ENCODE data around the gene KCNIP3. TPM values are rescaled to one million over a fixed set of nuclear protein-coding genes. Genes with fewer than 3 reads are reported as not detected.

KCNIP3 gene
- total RNA-seq, 1 donor from 2014 or later = 6.3 TPM

- no peak for TF ChIP-seq CTCF (IDR thresholded peaks at IDR 0.05; ENCODE audit: unreplicated experiment)
- Mint-ChIP-seq H3K4me1 (ENCODE audit: low read depth) (no peaks in the 10 kb centered on the region), H3K9me3 (ENCODE audit: low read depth) (no peaks in the 10 kb centered on the region), H3K27me3 (peaks cover 76% of the 10 kb centered on the region), H3K4me3 (ENCODE audit: low read depth) (no peak overlapping the region), H3K27ac (no peak overlapping the region), H3K36me3 (ENCODE audit: insufficient read depth) (no peaks in the 10 kb centered on the region)
- no peak for DNase-seq (ENCODE audit: low spot score, unreplicated experiment)
Observed at GRCh38 chr2:95362486-95362885, 65.3 kb downstream of the KCNIP3 start.

- no peaks in the 10 kb centered on the region for H3K36me3 Mint-ChIP-seq (ENCODE audit: insufficient read depth)
- DNase-seq (ENCODE audit: low spot score, unreplicated experiment) = no peak
- H3K4me3 Mint-ChIP-seq (ENCODE audit: low read depth) = no peak overlapping the region
- no peak for TF ChIP-seq CTCF (IDR thresholded peaks at IDR 0.05; ENCODE audit: unreplicated experiment)
- H3K9me3 Mint-ChIP-seq (ENCODE audit: low read depth) = no peaks in the 10 kb centered on the region
- peaks cover 76% of the 10 kb centered on the region for H3K27me3 Mint-ChIP-seq
- no peak overlapping the region for H3K27ac Mint-ChIP-seq
- H3K4me1 Mint-ChIP-seq (ENCODE audit: low read depth) = no peaks in the 10 kb centered on the region
Observed at GRCh38 chr2:95366514-95366913, 69.4 kb downstream of the KCNIP3 start.

- H3K4me3 Mint-ChIP-seq (ENCODE audit: low read depth) = no peak overlapping the region
- H3K9me3 Mint-ChIP-seq (ENCODE audit: low read depth) = no peaks in the 10 kb centered on the region
- no peak for TF ChIP-seq CTCF (IDR thresholded peaks at IDR 0.05; ENCODE audit: unreplicated experiment)
- peaks cover 49% of the 10 kb centered on the region for H3K27me3 Mint-ChIP-seq
- no peaks in the 10 kb centered on the region for H3K36me3 Mint-ChIP-seq (ENCODE audit: insufficient read depth)
- H3K27ac Mint-ChIP-seq = no peak overlapping the region
- no peaks in the 10 kb centered on the region for H3K4me1 Mint-ChIP-seq (ENCODE audit: low read depth)
- DNase-seq (ENCODE audit: low spot score, unreplicated experiment) = no peak
Observed at GRCh38 chr2:95372216-95372829, 75.2 kb downstream of the KCNIP3 start.

GRCh38 chr2:95372845-95373244 is 75.7 kb downstream of the KCNIP3 start:
- H3K4me3 Mint-ChIP-seq (ENCODE audit: low read depth) = no peak overlapping the region
- no peak for TF ChIP-seq CTCF (IDR thresholded peaks at IDR 0.05; ENCODE audit: unreplicated experiment)
- H3K9me3 Mint-ChIP-seq (ENCODE audit: low read depth) = no peaks in the 10 kb centered on the region
- no peak for DNase-seq (ENCODE audit: low spot score, unreplicated experiment)
- H3K27ac Mint-ChIP-seq = no peak overlapping the region
- H3K36me3 Mint-ChIP-seq (ENCODE audit: insufficient read depth) = no peaks in the 10 kb centered on the region
- peaks cover 47% of the 10 kb centered on the region for H3K27me3 Mint-ChIP-seq
- no peaks in the 10 kb centered on the region for H3K4me1 Mint-ChIP-seq (ENCODE audit: low read depth)

- Mint-ChIP-seq H3K27ac (no peak overlapping the region), H3K36me3 (ENCODE audit: insufficient read depth) (no peaks in the 10 kb centered on the region), H3K4me1 (ENCODE audit: low read depth) (no peaks in the 10 kb centered on the region), H3K4me3 (ENCODE audit: low read depth) (no peak overlapping the region), H3K9me3 (ENCODE audit: low read depth) (no peaks in the 10 kb centered on the region), H3K27me3 (peaks cover 36% of the 10 kb centered on the region)
- no peak for TF ChIP-seq CTCF (IDR thresholded peaks at IDR 0.05; ENCODE audit: unreplicated experiment)
- DNase-seq (ENCODE audit: low spot score, unreplicated experiment) = no peak
Observed at GRCh38 chr2:95374029-95374428, 76.9 kb downstream of the KCNIP3 start.

All from progenitor cell of endocrine pancreas (in vitro differentiated cells).